ENCODE data around the gene IQSEC1.

- TF ChIP-seq CTCF (IDR thresholded peaks at IDR 0.05; ENCODE audit: insufficient read depth, low read length, poor library complexity, severe bottlenecking) (no peak), EZH2phosphoT487 (conservative IDR thresholded peaks at IDR 0.05; ENCODE audit: low read length) (no peak)
These were observed 94.5 kb downstream of the IQSEC1 start for GRCh38 chr3:12978682-12979081.
